GM12878 (cell line): ENCODE measurements around the gene SMC3. TPM values are rescaled to one million over a fixed set of nuclear protein-coding genes. Genes with fewer than 3 reads are reported as not detected.

Experiments
- ATAC-seq: fragments of 200-7000 bp; cut with Tn5 transposase; 3 replicates; pipeline ENCODE4 v1.9.1; 2020; ENCODE audit warnings: mild to moderate bottlenecking, moderate library complexity
- BruUV-seq: library from RNA; stranded (reverse); fragments of 400-500 nt; replicated peaks from 2 replicates; lab custom pipeline; 2021; lab: Mats Ljungman, UMichigan
- CTCF ChIA-PET: fragments of 300-600 bp; sonication (Branson Sonifier 250); formaldehyde crosslinking; extraction: SDS; loops from one replicate; lab custom pipeline; 2021; ENCODE audit warnings: inconsistent platforms; lab: Yijun Ruan, JAX
- POLR2A ChIA-PET: fragments of 350-600 bp; formaldehyde crosslinking; extraction: SDS; loops from one replicate; lab custom pipeline; 2021; ENCODE audit warnings: inconsistent platforms; lab: Charles Lee
- RAD21 ChIA-PET: fragments of 300-600 bp; sonication (Branson Sonifier 250); formaldehyde crosslinking; loops from one replicate; lab custom pipeline; 2023; ENCODE audit warnings: antibody characterized with exemption; ENCODE audit not compliant: unreplicated experiment; lab: Charles Lee
- SMC1A ChIA-PET: fragments of 300-600 bp; sonication (Branson Sonifier 250); formaldehyde crosslinking; loops from one replicate; lab custom pipeline; 2023; ENCODE audit not compliant: unreplicated experiment, uncharacterized antibody; lab: Charles Lee
- DNase-seq: peaks from one replicate; pipeline ENCODE4 v3.0.0-alpha.2; 2011; ENCODE audit warnings: low read depth, low spot score
- FAIRE-seq: peaks from 3 replicates; lab custom pipeline; 2011; peaks lifted over from hg19 to GRCh38; lab: Jason Lieb, UNC
- H2AFZ ChIP-seq: 2 replicates; pipeline ENCODE4 v1.6.0; 2011; ENCODE audit warnings: low read depth, low read length, control low read depth; ENCODE audit not compliant: control insufficient read depth
- H3K27ac ChIP-seq: 2 replicates; pipeline ENCODE4 v1.5.1; 2011; ENCODE audit warnings: control low read depth; ENCODE audit not compliant: control insufficient read depth, insufficient read depth
- H3K27me3 ChIP-seq, 2 experiments: replicated peaks in 1 of 2; 2 replicates each; pipeline versions ENCODE4 v1.6.0 to v1.6.1; 2011; ENCODE audit warnings: low read length in 1 of 2; ENCODE audit not compliant: control insufficient read depth in 2 of 2, insufficient read depth in 2 of 2
- H3K36me3 ChIP-seq, 2 experiments: 2 replicates each; pipeline ENCODE4 v1.5.1; 2011; ENCODE audit warnings: low read length in 1 of 2; ENCODE audit not compliant: control insufficient read depth in 2 of 2, insufficient read depth in 2 of 2
- H3K4me1 ChIP-seq: 2 replicates; pipeline ENCODE4 v1.6.1; 2011; ENCODE audit warnings: mild to moderate bottlenecking, low read length, moderate library complexity, mixed read lengths; ENCODE audit not compliant: control insufficient read depth, insufficient read depth
- H3K4me2 ChIP-seq: 2 replicates; pipeline ENCODE4 v1.6.0; 2011; ENCODE audit warnings: control low read depth; ENCODE audit not compliant: control insufficient read depth, insufficient read depth
- H3K4me3 ChIP-seq: fragments of 200-600 bp; sonication (generic); 2 replicates; pipeline ENCODE4 v1.5.1; 2016
- H3K79me2 ChIP-seq: 2 replicates; pipeline ENCODE4 v1.6.0; 2011; ENCODE audit warnings: low read length; ENCODE audit not compliant: control insufficient read depth, insufficient read depth
- H3K9ac ChIP-seq: 2 replicates; pipeline ENCODE4 v1.8.0; 2011; ENCODE audit warnings: low read length, control low read depth, mixed read lengths; ENCODE audit not compliant: control insufficient read depth, insufficient read depth
- H3K9me3 ChIP-seq: replicated peaks from 3 replicates; pipeline ENCODE4 v1.5.1; 2011; ENCODE audit warnings: mild to moderate bottlenecking, low read length; ENCODE audit not compliant: control insufficient read depth, insufficient read depth
- H4K20me1 ChIP-seq: 2 replicates; pipeline ENCODE4 v1.6.0; 2011; ENCODE audit not compliant: control insufficient read depth, insufficient read depth
- BACH1 ChIP-seq: fragments of 450-650 bp; IDR thresholded peaks from 2 replicates; pipeline ENCODE4 v1.6.1; 2017; ENCODE audit warnings: mild to moderate bottlenecking, borderline replicate concordance
- ESRRA ChIP-seq: IDR thresholded peaks from 2 replicates; pipeline ENCODE4 v1.6.1; 2012; ENCODE audit warnings: mild to moderate bottlenecking, low read length, improper control_type of control experiment
- IKZF2 ChIP-seq, 2 experiments: fragments of 450-650 bp; IDR thresholded peaks; 2 replicates each; pipeline ENCODE4 v1.6.1; 2017; ENCODE audit warnings: mild to moderate bottlenecking in 2 of 2, moderate library complexity in 2 of 2
- JUNB ChIP-seq: IDR thresholded peaks from 2 replicates; pipeline ENCODE4 v1.6.1; 2016; ENCODE audit warnings: antibody characterized with exemption, mild to moderate bottlenecking
- KAT2A ChIP-seq: conservative IDR thresholded peaks from 2 replicates; pipeline ENCODE4 v1.6.1; 2011; ENCODE audit warnings: low read depth, low read length; ENCODE audit not compliant: control insufficient read depth
- RELA ChIP-seq: fragments of 450-650 bp; IDR thresholded peaks from 2 replicates; pipeline ENCODE4 v1.8.0; 2014; ENCODE audit warnings: borderline replicate concordance; ENCODE audit not compliant: partially characterized antibody
- SMARCA5 ChIP-seq: fragments of 450-650 bp; IDR thresholded peaks from 2 replicates; pipeline ENCODE4 v1.6.1; 2017; ENCODE audit warnings: mild to moderate bottlenecking
- WGBS: methylation state at CpG from one replicate; pipeline ENCODE4 v1.1.6; 2016; ENCODE audit warnings: low lambda C conversion rate; ENCODE audit not compliant: insufficient replicate concordance, insufficient coverage; ENCODE audit errors: missing lambda C conversion rate; 5-methylcytosine and 5-hydroxymethylcytosine counted together
- in situ Hi-C: fragments of 300-500 bp; cut with MboI; formaldehyde crosslinking; loops from 9 replicates; pipeline ENCODE4 v1.14.3; 2018; ENCODE audit warnings: mixed read lengths
- intact Hi-C: fragments of 100-400 bp; cut with micrococcal nuclease; formaldehyde crosslinking; loops from one replicate; pipeline ENCODE4 v1.14.2; 2022; ENCODE audit not compliant: unreplicated experiment
- polyA plus RNA-seq, 11 experiments: library from polyadenylated mRNA; depleted of rRNA in 4 of 11; unstranded in 6 of 11; stranded (reverse) in 5 of 11; fragments of >200 nt; fragmentation: Nextera tagmentation in 4 of 11; fragmentation: Illumina TruSeq in 1 of 11; extraction: Ambion mirVana in 4 of 11; extraction: Trizol in 1 of 11; gene quantifications; 1 replicate in 1 of 11; 2 replicates in 10 of 11; pipeline versions ENCODE4 v1.2.1 to v1.2.3, GENCODE V29; 2011 to 2016; ENCODE audit warnings: inconsistent platforms in 2 of 11, missing spikeins in 2 of 11, low read depth in 1 of 11
- total RNA-seq, 4 experiments: library from RNA; depleted of rRNA in 3 of 4; stranded (reverse); fragments of >200 nt in 3 of 4; fragmentation: Illumina TruSeq in 1 of 4; extraction: Trizol in 1 of 4; gene quantifications; 2 replicates each; pipeline versions ENCODE4 v1.2.1 to v1.2.3, GENCODE V29; 2013 to 2021
- TF ChIP-seq, protein P1 (sequence below): fragments of 150-350 bp; IDR thresholded peaks from 2 replicates; pipeline ENCODE4 v1.6.1; 2016; ENCODE audit warnings: low read depth, low read length

The SMC3 gene
- total and polyA plus RNA-seq, 10 of the 15 experiments (the other 5 are each of a cell fraction or from before 2014, with no cell fraction given), result 30.4 to 123 (median 48.3) TPM

DNA sequence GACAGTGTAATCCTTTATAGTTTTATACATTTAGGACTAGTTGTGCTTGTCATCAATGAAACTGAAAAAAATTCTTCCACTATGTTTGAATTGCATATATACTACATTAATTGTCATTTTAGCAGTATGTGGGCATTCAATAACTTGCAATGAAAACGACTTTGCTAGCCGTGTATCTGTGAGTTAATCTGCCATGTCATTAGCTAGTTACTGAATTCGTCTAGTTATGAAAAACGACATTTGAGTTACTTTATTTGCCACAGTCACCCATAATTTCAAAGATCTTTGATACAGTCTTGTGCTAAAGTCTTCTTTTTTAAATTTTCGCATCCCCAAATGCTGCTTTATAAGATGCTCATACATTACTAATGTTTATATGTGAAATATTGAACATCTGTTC is 18.3 kb upstream of the SMC3 start:
- DNase-seq, result no peak
- H2AFZ ChIP-seq, result no peak overlapping the region
- no peak for FAIRE-seq
- RAD21 ChIA-PET, result interaction anchor here (0.6 to 8.2 kb wide), 13 partner anchors 20 to 253 kb away, joined by 3 to 151 read pairs (median 6); partner anchors contain the start of genes DUSP5 and SMNDC1
- CTCF ChIA-PET, result interaction anchor here (0.5 to 9.8 kb wide), 16 partner anchors 10 to 1574 kb away, joined by 3 to 191 read pairs (median 8); partner anchors contain the start of gene SMNDC1
- TF ChIP-seq KAT2A (no peak), BACH1 (no peak), IKZF2 (IDR thresholded peaks at IDR 0.05) (no peak), SMARCA5 (no peak), ESRRA (no peak), RELA (no peak), JUNB (no peak)
- TF ChIP-seq, protein P1, sequence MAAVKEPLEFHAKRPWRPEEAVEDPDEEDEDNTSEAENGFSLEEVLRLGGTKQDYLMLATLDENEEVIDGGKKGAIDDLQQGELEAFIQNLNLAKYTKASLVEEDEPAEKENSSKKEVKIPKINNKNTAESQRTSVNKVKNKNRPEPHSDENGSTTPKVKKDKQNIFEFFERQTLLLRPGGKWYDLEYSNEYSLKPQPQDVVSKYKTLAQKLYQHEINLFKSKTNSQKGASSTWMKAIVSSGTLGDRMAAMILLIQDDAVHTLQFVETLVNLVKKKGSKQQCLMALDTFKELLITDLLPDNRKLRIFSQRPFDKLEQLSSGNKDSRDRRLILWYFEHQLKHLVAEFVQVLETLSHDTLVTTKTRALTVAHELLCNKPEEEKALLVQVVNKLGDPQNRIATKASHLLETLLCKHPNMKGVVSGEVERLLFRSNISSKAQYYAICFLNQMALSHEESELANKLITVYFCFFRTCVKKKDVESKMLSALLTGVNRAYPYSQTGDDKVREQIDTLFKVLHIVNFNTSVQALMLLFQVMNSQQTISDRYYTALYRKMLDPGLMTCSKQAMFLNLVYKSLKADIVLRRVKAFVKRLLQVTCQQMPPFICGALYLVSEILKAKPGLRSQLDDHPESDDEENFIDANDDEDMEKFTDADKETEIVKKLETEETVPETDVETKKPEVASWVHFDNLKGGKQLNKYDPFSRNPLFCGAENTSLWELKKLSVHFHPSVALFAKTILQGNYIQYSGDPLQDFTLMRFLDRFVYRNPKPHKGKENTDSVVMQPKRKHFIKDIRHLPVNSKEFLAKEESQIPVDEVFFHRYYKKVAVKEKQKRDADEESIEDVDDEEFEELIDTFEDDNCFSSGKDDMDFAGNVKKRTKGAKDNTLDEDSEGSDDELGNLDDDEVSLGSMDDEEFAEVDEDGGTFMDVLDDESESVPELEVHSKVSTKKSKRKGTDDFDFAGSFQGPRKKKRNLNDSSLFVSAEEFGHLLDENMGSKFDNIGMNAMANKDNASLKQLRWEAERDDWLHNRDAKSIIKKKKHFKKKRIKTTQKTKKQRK, result no peak
- H3K9ac ChIP-seq, result no peak overlapping the region
- peaks cover 0 to 2% of the 10 kb centered on the region in 2 experiments; a peak in 1 of 4 replicates for H3K27me3 ChIP-seq
- H3K4me2 ChIP-seq, result no peak overlapping the region
- no TSS peak for BruUV-seq
- SMC1A ChIA-PET, result interaction anchor here (0.9 to 10.2 kb wide), 17 partner anchors 10 to 248 kb away, joined by 3 to 191 read pairs (median 6); partner anchors contain the start of genes SMC3 and SMNDC1
- no peaks in the 10 kb centered on the region for H3K36me3 ChIP-seq
- no peaks in the 10 kb centered on the region for H4K20me1 ChIP-seq
- in situ Hi-C loops (loop anchor here (5.0 kb wide), 2 partner anchors 197 to 237 kb away; no protein-coding TSS in a partner anchor), intact Hi-C loops (no loop called here)
- H3K79me2 ChIP-seq, result no peaks in the 10 kb centered on the region
- no peak overlapping the region for H3K4me3 ChIP-seq
- H3K27ac ChIP-seq, result no peak overlapping the region
- POLR2A ChIA-PET, result interaction anchor here (0.6 kb wide), 1 partner anchor 263 kb away, joined by 3 read pairs; no protein-coding TSS in a partner anchor
- 45% methylated on average over 5 of the region's 5 CpGs for WGBS
- peaks cover 5% of the 10 kb centered on the region; the same call in 1 of the 2 replicates for H3K4me1 ChIP-seq
- ATAC-seq, result no peak
- H3K9me3 ChIP-seq, result no peaks in the 10 kb centered on the region
